Activated T-helper 17 cell treated with anti-CD3 and anti-CD28 coated beads, Interleukin-2, amount 50 U/mL, for 72 hours (primary cell): ENCODE results near the gene CNTN2. TPM values are rescaled to one million over a fixed set of nuclear protein-coding genes. Genes with fewer than 3 reads are reported as not detected.

Source experiments
- ATAC-seq: fragments of 150-1000 bp; cut with Tn5 transposase; replicated peaks from 2 replicates; pipeline ENCODE4 v1.10.0; 2021; ENCODE audit warnings: mild to moderate bottlenecking, moderate library complexity
- H3K27ac Mint-ChIP-seq: one replicate; pipeline ENCODE4 v1.8.0; 2022; ENCODE audit warnings: mixed read lengths
- H3K27me3 Mint-ChIP-seq: one replicate; pipeline ENCODE4 v1.8.0; 2022; ENCODE audit warnings: mixed read lengths
- H3K36me3 Mint-ChIP-seq: one replicate; pipeline ENCODE4 v1.8.0; 2022; ENCODE audit warnings: low read depth, mild to moderate bottlenecking, mixed read lengths
- H3K4me1 Mint-ChIP-seq: one replicate; pipeline ENCODE4 v1.8.0; 2022; ENCODE audit warnings: mixed read lengths
- H3K4me3 Mint-ChIP-seq: one replicate; pipeline ENCODE4 v1.8.0; 2022; ENCODE audit warnings: mild to moderate bottlenecking, mixed read lengths
- H3K9me3 Mint-ChIP-seq: one replicate; pipeline ENCODE4 v1.8.0; 2022; ENCODE audit warnings: mixed read lengths
- total RNA-seq, 2 donors: library from RNA; stranded (reverse); gene quantifications; one replicate each; pipeline ENCODE4 v1.2.3, GENCODE V29; 2022

The CNTN2 gene
- total RNA-seq, 2 donors from 2014 or later: not detected

- no peak overlapping the region for H3K4me3 Mint-ChIP-seq
- peaks cover 4% of the 10 kb centered on the region for H3K9me3 Mint-ChIP-seq
- peaks cover 15% of the 10 kb centered on the region for H3K27me3 Mint-ChIP-seq
- no peaks in the 10 kb centered on the region for H3K36me3 Mint-ChIP-seq
- no peaks in the 10 kb centered on the region for H3K4me1 Mint-ChIP-seq
- H3K27ac Mint-ChIP-seq: no peak overlapping the region
- no peak for ATAC-seq
Measured at GRCh38 chr1:205032508-205032907, 10.5 kb upstream of the CNTN2 start.

DNA sequence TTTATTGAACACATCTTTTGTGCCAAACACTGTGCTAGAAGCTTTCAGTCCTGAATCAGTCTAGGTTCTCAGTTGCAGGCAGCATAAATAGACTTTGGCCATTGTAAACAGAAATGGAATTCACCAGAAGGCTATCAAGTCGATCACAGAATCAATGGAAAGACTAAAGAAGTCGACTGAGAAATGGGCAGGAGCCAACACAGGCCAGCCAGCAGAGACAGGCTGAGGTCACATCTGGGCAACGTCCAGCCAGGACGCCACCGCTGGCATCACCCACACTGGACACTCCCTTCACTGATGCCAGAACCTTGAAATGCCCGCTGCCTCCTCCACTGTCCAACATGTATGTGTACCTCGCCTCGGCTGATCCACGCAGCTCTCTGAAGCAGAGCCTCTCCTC, 5.5 kb upstream of the CNTN2 start:
- Mint-ChIP-seq H3K4me3 (no peak overlapping the region), H3K9me3 (peaks cover 4% of the 10 kb centered on the region), H3K27me3 (peaks cover 27% of the 10 kb centered on the region), H3K4me1 (no peaks in the 10 kb centered on the region), H3K36me3 (no peaks in the 10 kb centered on the region), H3K27ac (no peak overlapping the region)
- no peak for ATAC-seq

GRCh38 chr1:205038132-205038786, 4.8 kb upstream of the CNTN2 start:
- Mint-ChIP-seq H3K27ac (no peak overlapping the region), H3K4me1 (no peaks in the 10 kb centered on the region), H3K36me3 (no peaks in the 10 kb centered on the region), H3K4me3 (no peak overlapping the region), H3K9me3 (peaks cover 4% of the 10 kb centered on the region), H3K27me3 (peaks cover 27% of the 10 kb centered on the region)
- no peak for ATAC-seq

DNA sequence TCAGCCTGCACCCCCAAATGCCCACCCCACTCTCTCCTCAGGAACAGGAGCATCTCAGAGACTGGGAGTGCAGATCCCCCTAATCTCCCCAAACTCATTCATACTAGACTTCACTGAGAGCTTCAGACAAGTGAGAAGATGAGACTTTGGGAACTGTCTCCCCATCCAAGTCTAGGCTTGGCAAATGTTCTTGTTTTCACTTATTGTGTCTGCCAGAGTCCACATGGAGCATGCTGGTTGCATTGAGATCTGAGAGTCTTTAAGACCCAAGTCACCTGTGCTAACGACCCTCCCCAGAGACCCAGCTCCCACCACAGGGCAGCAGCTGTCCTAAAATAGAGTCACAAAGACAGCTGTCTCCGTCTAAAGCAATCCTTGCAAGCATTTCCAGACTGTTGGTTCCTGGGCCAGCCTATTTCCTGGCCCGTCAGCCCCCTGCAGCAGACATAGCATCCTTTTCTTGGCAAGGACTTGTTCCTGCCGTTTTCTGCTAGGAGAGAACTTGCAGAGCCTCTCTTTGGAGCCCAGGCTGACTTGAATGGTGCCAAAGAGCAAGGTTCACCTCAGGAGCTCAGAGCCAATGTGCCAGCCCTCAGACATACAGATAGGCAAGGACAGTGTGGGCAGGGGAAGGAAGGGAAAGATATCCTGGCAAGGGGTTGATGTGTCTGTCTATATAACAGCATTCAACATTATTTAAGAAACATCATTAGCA, 1.9 kb upstream of the CNTN2 start:
- H3K27ac Mint-ChIP-seq: no peak overlapping the region
- H3K4me1 Mint-ChIP-seq: no peaks in the 10 kb centered on the region
- ATAC-seq: no peak
- no peak overlapping the region for H3K4me3 Mint-ChIP-seq
- H3K36me3 Mint-ChIP-seq: no peaks in the 10 kb centered on the region
- peaks cover 43% of the 10 kb centered on the region for H3K27me3 Mint-ChIP-seq
- H3K9me3 Mint-ChIP-seq: peaks cover 4% of the 10 kb centered on the region

DNA sequence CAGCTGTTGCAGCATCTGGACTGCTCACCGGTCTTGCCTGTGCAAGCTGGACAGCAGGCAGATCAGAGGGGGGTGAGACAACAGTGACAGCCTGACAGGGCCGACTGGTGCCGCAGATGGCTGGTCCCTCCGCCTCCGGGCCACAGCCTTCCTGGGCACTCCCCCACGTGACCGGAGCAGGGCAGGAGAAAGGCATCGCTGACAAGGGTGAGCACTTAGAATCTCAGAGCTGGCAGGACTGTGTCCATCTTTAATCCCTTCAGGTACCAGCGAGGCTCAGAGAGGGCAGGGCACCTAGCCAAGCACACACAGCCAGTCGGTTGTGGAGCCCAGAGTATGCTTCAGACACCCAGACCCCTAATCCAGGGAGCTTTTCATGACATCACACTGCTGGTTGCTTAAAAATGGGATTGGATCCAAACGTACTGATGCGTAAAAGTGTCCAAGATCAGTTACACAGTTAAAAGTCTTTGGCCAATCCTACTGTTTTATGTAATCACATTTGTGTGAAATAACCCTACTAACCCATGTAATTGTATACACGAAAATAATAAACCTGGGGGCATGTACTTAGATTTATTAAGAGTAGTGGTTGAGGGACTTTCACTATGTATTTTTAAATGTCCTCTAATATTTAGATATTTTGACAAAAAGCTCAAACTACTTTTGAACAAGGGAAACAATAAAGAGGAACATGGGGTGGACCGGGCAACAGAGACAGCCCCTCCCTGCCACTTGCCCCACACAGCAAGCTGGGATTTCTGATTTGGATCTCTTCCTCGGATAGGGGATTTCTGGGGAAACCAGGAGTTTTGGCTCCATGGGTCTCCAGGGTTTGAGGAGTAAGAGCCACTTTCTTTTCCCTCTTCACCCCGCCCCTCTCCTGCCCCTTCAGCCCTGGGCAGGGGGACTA, 758 bp upstream of the CNTN2 start:
- Mint-ChIP-seq H3K4me1 (no peaks in the 10 kb centered on the region), H3K36me3 (no peaks in the 10 kb centered on the region), H3K27me3 (peaks cover 40% of the 10 kb centered on the region), H3K27ac (no peak overlapping the region), H3K4me3 (no peak overlapping the region), H3K9me3 (peaks cover under 1% of the 10 kb centered on the region)
- no peak for ATAC-seq

DNA sequence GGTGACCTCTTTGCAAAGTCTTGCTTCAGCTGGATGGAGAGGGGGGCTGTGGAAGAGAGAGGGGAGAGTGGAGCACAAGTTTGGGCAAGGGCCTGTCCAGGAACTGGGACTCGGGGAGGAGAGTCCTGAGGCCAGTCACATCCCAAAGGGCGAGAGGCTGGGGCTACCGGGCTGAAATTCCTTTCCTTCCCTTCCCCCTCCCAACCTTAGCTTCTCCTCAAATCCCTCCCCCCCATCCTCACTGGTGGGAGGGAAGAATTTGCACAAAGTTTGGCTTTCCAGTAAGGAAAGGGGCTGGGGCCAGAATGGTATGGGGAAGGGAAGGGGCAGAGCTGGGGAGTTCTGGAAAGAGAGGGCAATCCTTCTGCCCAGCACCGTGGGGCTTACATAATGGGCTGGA, 854 bp downstream of the CNTN2 start:
- no peak overlapping the region for H3K27ac Mint-ChIP-seq
- no peaks in the 10 kb centered on the region for H3K36me3 Mint-ChIP-seq
- no peak for ATAC-seq
- no peak overlapping the region for H3K4me3 Mint-ChIP-seq
- H3K9me3 Mint-ChIP-seq: no peaks in the 10 kb centered on the region
- H3K27me3 Mint-ChIP-seq: peaks cover 42% of the 10 kb centered on the region
- H3K4me1 Mint-ChIP-seq: no peaks in the 10 kb centered on the region

- H3K4me1 Mint-ChIP-seq: no peaks in the 10 kb centered on the region
- no peaks in the 10 kb centered on the region for H3K36me3 Mint-ChIP-seq
- no peak overlapping the region for H3K27ac Mint-ChIP-seq
- no peaks in the 10 kb centered on the region for H3K9me3 Mint-ChIP-seq
- H3K27me3 Mint-ChIP-seq: peaks cover 42% of the 10 kb centered on the region
- no peak overlapping the region for H3K4me3 Mint-ChIP-seq
- no peak for ATAC-seq
Measured at GRCh38 chr1:205044741-205045140, 1.7 kb downstream of the CNTN2 start.

DNA sequence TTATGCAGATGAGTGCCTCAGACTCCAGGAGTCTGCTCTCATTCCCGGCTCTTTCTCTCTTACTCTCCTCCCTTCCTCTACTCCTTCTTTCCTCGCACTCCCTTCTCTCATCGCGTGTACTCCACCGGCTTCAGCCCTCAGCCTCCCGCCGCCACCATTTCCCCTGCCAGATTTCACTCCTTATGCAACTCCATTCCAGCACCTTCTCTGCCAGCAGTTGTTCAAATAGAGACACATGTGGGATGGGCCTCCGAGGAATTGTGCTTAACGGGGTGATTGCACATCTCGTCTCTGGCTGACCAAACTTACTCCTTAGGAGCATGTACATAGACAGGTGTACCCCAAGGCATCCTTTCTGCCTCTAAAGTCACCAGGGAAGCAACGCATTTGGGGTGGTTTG, 2.1 kb downstream of the CNTN2 start:
- Mint-ChIP-seq H3K27me3 (peaks cover 38% of the 10 kb centered on the region), H3K27ac (no peak overlapping the region), H3K4me1 (no peaks in the 10 kb centered on the region), H3K36me3 (no peaks in the 10 kb centered on the region), H3K4me3 (no peak overlapping the region), H3K9me3 (no peaks in the 10 kb centered on the region)
- no peak for ATAC-seq

DNA sequence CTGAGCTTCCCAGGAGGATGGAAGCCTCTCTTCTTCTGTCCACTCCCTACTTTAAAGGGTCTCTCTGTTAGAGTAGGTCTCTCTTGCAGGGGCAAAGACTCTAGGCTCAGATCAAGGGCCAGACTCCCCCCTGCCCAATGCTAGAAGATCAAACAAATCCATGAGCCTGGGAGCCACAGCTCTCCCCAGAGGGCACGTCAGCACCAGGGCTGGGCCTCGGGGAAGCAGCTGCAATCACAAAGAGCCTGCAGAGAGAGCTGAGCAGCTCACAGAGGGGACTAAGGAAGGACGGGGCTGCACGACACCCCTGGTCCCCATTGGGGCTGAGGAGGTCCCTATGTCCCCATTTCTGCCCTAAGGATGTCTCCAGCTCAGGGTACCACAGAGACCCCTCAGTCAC, 3.9 kb downstream of the CNTN2 start:
- Mint-ChIP-seq H3K9me3 (no peaks in the 10 kb centered on the region), H3K4me3 (no peak overlapping the region), H3K27me3 (peaks cover 27% of the 10 kb centered on the region), H3K27ac (peak overlapping the region; percentile 31), H3K4me1 (no peaks in the 10 kb centered on the region), H3K36me3 (no peaks in the 10 kb centered on the region)
- ATAC-seq: no peak

DNA sequence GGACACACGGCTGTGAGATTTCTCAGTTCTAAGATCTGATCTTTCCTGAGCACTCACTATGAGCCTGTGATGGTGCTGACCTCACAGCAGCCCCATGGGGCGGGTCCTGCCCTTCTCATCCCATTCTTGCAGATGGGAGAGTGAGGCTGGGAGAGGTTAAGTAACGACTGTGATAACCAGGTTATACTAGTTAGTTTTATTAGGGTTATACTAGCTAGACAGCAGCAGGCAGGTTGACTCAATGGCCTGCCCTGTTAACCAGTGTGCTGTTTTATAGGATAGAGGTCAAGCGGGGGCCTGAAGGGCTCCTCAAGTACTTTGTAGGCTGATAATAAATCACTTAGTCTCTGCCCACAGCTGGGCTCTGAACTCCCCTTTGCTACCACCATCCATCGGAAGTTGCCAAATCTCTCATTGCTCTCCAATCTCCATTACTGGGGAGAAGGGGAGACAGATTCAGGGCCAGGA, 4.8 kb downstream of the CNTN2 start:
- Mint-ChIP-seq H3K4me3 (no peak overlapping the region), H3K4me1 (no peaks in the 10 kb centered on the region), H3K27ac (no peak overlapping the region), H3K27me3 (peaks cover 22% of the 10 kb centered on the region), H3K36me3 (no peaks in the 10 kb centered on the region), H3K9me3 (no peaks in the 10 kb centered on the region)
- no peak for ATAC-seq

DNA sequence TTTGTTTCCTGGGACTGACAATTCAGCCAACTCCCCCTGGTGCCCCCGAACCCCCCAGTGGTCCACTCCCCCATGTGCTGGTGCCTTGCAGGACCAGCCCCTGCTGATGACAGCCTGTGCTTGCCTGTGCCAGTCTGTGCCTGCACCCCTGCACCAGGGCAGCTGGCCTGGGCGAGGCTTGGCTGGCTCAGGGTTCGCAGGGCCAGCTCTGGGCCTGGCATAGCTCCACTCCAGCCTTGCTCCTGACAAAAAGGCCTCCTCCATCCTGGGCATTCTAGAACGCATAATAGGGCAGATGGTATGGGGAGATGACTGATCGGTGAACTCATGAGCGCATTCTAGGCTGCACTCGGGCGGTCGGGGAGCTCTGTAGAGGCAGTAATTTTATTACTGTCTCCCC, 5.4 kb downstream of the CNTN2 start:
- Mint-ChIP-seq H3K27ac (no peak overlapping the region), H3K4me3 (no peak overlapping the region), H3K4me1 (no peaks in the 10 kb centered on the region), H3K9me3 (no peaks in the 10 kb centered on the region), H3K27me3 (peaks cover 26% of the 10 kb centered on the region), H3K36me3 (no peaks in the 10 kb centered on the region)
- ATAC-seq: no peak

GRCh38 chr1:205049479-205049878, 6.5 kb downstream of the CNTN2 start:
- Mint-ChIP-seq H3K36me3 (no peaks in the 10 kb centered on the region), H3K27ac (no peak overlapping the region), H3K4me1 (no peaks in the 10 kb centered on the region), H3K9me3 (no peaks in the 10 kb centered on the region), H3K4me3 (no peak overlapping the region), H3K27me3 (peaks cover 25% of the 10 kb centered on the region)
- no peak for ATAC-seq

GRCh38 chr1:205052690-205053089, 9.7 kb downstream of the CNTN2 start:
- H3K27ac Mint-ChIP-seq: no peak overlapping the region

DNA sequence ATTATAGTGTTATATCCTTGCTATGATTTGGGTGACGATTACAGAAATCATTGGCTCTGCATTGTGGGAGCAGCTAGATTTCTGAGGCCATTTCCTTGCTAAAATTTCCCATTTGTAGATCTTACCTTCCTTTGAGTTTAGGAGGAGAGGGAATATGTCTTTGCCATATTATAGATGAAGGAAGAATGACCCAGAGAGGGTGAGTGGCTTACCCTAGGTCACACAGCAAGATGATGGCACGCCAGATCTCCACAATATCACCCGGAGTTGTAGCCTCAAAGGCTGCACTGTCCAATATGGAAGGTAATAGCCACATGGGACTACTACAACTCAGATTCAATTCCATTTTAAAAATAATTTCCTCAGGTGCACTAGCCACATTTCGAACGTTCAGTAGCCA, 10.3 kb downstream of the CNTN2 start:
- Mint-ChIP-seq H3K27ac (no peak overlapping the region), H3K27me3 (peaks cover 18% of the 10 kb centered on the region)

More at GRCh38 chr1:205052690-205053089, 9.7 kb downstream of the CNTN2 start:
- H3K27me3 Mint-ChIP-seq: peaks cover 18% of the 10 kb centered on the region
- H3K36me3 Mint-ChIP-seq: no peaks in the 10 kb centered on the region
- no peaks in the 10 kb centered on the region for H3K9me3 Mint-ChIP-seq
- H3K4me3 Mint-ChIP-seq: no peak overlapping the region
- no peaks in the 10 kb centered on the region for H3K4me1 Mint-ChIP-seq
- ATAC-seq: no peak

More for the DNA sequence above, 10.3 kb downstream of the CNTN2 start:
- no peak for ATAC-seq
- Mint-ChIP-seq H3K4me1 (no peaks in the 10 kb centered on the region), H3K4me3 (no peak overlapping the region), H3K9me3 (no peaks in the 10 kb centered on the region), H3K36me3 (no peaks in the 10 kb centered on the region)
